Activated CD4-positive, CD25-positive, alpha-beta regulatory T cell (primary cell): Measurements from ENCODE around the gene SMYD3.

Experiments used
- DNase-seq, 4 experiments: peaks; one replicate each; lab custom pipeline; 2025; lab: John Stamatoyannopoulos, UW

Gene SMYD3

DNA sequence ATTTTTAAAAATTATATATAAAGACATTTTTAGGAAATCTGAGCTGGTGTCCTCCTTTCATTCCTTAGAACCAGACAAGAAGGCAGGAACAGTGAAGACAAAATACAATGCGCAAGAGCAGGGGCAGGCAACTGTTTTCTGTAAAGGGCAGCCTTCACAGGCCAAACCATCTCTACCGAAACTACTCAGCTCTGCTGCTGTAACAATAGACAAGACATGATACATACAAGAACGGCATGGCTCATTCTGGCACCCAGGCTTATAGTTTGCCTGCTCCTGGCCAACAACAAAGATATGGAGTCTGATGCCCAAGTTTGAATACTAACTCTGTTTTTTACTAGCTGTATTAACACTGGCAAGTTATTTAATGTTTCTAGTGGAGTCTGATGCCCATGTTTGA, 232.0 kb downstream of the SMYD3 start:
- no peak for DNase-seq

DNA sequence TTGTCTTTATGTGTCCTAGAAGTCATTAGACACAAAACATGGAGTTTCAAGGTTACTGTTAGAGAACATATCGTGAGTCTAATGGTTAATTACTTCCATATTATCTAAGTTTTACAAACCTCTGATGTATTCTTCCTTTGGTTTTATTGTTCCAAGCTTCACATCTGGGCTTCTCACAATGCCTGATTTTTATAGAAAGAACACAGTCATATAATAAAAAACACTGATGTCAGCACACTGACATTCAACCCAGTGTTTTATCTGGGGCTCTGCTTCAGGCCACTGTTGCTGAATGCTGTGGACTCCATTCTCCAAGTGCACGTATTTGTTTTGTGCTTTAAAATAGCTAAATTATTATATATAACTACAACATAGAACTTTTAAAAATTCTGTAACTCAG, 232.9 kb downstream of the SMYD3 start:
- DNase-seq: no peak

DNA sequence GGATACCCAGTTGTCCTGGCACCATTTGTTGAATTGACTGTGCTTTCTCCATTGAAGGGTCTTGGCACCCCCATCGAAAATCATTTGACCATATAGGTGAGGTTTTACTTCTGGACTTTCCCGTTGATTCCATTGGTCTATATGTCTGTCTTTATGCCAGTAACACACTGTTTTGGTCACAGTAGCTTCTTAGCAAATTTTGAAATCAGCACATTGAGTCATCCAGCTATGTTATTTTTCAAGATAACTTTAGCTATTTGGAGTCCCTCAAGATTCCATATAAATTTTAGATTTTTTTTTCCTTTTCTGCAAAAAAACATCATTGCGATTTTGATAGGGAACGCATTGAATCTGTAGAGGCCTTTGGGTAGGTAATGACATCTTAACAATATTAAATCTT, 235.6 kb downstream of the SMYD3 start:
- no peak for DNase-seq

DNA sequence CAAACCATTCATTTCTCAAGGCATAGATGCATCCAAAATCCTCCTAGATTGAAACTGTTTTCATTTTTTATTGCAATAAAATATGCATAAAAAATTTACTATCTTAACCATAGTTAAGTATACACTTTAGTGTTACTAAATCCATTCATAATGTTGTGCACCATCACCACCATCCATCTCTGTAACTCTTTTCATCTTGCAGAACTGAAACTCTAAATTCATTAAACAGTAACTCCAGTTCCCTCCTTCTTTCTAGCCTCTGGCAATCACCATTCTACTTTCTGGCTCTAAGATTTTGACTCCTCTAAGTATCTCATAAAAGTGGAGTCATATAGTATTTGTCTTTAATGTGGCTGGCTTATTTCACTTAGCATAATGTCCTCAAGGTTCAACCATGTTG, 236.8 kb downstream of the SMYD3 start:
- no peak for DNase-seq

DNA sequence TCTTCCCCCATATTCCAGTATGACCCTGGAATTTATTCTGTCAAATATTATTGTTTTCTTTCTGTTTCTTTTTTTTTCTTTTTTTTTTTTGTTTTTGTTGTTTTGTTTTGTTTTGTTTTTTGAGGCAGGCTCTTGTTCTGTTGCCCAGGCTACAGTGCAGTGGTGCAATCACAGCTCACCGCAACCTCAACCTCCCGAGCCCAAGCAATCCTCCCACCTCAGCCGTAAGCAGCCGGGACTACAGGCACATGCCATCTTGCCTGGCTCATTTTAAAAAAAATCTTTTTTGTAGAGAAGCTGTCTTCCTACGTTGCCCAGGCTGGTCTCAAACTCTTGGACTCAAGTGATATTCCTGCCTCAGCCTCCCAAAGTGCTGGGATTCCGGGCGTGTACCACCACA, 237.6 kb downstream of the SMYD3 start:
- DNase-seq: no peak

DNA sequence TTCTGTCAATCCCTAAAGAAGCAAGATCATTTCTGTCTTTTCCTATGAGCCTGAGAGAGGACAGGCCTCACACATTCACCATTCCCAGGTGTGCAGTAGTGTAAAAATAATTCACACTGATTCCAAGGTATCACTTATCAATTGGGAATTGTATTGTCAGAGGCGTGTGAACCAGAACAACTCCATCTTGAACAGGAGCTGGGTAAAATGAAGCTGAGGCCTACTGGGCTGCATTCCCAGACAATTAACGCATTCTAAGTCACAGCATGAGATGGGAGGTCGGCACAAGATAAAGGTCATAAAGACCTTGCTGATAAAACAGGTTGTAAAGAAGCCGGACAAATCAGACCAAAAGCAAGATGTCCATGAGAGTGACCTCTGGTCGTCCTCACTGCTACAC, 239.2 kb downstream of the SMYD3 start:
- DNase-seq: no peak

DNA sequence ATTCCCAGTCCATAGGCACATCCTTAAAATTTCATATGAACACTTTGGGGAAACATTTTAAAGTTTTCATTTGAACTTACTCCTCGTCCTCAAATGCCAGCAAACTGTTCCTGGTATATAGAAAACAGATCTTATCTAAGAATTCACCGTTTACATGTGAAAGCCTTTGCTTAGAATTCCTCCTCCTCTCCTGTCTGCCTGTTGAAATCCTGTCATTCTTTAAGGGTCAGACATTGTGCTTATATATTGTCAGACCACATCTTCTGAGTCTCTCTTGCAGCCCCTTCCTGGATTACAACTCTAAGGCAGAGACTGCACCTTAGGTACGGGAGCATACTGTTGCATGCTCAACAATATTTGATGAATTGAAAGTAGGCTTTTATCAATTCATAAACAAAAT, 239.7 kb downstream of the SMYD3 start:
- no peak for DNase-seq

DNA sequence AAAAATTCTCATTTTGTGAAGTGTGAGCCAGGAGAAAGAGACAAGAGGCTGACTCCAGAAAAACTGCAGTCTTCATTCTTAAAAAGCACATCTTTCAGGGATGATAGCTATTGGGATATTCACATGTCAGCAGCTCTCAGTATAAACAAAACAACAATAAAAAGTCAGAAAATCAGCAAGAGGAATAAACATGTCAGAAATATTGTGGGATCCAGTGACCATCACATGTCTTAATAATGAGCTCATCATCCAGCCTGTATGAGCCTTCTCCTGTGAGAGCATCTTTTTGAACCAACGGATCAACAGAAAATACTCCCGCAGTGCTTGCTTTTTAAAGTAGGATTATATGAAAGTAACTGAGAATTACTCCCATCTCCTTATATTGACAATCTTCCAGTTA, 241.6 kb downstream of the SMYD3 start:
- no peak for DNase-seq

DNA sequence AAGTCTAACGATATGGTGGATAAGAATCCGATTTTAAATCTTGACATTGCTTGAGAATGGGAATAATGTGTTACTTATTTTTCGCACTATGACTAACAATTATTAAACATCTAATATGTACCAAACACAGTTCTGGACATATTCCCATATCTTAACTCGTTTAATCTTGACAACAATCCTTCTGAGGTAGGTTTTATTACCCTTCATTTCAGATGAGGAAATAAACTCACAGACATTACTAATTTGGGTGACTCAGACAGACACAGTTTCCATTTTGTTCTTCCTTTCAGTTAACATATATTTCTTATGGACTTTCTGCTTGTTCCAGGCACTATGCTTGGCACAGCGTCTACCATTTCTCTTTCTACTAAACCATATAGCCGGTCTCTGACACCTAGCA, 244.8 kb downstream of the SMYD3 start:
- DNase-seq: no peak

DNA sequence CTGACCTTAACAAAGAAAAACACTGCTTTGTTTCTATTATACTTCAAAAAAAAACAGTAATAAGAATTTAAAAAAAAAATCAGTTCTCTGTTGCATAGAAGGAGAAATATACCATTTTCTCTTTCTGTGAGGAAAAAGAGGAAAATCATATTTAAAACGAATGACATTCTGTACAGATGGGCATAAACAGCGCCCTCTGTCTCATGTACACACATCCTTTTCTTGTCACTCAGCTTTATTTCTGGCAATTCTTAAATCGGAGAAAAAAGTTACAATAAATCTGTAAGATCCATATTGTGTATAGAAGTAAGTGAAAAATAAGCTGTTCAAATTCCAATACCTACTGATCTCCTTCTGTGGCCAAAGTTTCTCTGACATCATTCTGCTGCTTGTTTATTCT, 245.4 kb downstream of the SMYD3 start:
- DNase-seq: no peak

DNA sequence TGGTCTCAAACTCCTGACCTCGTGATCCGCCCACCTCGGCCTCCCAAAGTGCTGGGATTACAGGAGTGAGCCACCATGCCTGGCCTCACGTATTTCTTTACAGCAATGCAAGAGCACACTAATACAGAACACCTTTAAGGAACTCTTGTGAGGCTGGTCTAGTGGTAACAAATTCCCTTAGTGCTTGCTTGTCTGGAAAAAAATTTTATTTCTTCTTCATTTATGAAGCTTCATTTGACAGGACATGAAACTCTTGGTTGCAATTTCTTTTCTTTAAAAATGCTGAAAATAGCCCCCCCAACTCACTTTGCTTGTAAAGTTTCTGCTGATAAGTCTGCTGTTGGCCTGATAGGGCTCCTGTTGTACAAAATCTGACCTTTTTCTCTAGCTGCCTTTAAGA, 248.8 kb downstream of the SMYD3 start:
- no peak for DNase-seq

DNA sequence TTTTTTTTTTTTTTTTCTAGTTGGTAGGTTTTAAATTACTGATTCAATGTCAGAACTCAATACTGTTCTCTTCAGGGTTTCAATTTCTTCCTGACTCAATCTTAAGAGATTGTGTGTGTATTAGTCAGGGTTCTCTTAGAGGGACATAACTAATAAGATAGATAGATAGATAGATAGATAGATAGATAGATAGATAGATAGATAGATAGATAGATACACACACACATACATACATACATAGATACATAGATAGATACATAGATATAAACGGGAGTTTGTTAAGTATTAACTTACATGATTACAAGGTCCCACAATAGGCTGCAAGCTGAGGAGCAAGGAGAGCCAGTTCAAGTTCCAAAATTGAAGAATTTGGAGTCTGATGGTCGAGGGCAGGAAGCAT, 251.3 kb downstream of the SMYD3 start:
- DNase-seq: no peak

DNA sequence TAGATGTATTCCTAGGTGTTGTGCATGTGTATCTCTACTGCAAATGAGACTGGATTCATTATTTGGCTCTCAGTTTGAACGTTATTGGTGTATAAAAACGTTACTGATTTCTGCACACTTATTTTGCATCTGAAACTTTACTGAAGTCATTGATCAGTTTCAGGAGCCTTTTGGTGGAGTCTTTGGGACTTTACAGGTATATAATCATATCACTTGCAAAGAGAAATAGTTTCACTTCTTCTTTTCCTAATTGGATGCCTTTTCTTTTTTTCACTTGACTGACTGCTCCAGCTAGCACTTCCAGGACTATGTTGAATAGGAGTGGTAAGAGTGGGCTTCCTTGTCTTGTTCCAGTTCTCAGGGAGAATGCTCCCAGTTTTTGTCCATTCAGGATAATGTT, 252.2 kb downstream of the SMYD3 start:
- no peak for DNase-seq

DNA sequence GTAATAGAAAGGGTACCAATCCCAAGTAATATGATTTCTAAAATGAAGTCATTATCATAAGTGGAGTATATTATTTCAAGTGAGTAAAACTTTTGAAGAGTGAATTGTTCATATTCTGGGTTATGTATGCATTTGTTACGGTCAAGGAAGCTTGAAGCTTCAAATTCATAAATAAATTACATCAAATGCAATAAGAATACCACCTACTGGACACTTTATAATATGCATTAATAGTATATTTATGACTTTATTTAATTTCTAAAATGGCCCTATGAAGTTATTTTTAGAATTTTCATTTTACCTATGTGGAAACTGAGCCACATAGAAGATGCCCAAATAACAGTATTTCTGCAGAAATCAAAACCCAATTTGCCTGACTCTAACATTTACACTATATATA, 260.6 kb downstream of the SMYD3 start:
- no peak for DNase-seq

DNA sequence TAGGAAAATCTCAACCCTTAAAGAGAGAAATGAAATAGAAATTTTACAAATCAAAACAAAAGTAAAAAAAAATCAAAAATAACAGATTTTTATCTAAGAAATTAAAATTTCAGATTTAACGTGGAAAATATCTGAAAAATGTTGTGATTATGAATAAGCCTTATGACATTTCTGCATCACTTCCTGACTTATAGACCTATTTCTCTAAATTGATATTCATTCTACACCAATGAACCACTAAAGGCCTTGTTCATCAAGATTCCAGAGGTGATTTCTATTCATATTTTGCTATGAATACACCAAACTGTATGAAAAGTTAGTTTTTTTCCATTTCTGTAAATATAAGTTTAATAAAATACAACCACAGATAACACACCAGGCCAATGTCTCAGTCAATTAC, 261.5 kb downstream of the SMYD3 start:
- DNase-seq: no peak

DNA sequence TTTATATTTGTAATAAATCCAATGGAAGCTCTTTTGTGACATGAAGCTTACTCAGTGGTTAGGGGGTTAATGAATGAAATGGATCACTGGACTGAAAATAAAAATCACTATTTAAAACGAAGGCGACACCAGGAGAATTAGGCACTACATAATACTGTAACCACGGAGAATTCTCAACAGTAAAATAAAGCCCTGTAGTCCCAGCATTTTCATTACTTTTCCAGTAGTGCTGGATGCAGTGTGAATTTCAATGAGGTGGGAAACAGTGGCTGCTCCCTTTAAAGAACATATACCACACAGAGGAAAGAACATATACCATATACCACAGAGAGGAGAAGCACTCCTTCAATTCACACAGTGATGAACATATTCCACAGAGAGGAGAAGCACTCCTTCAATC, 275.0 kb downstream of the SMYD3 start:
- DNase-seq: no peak

DNA sequence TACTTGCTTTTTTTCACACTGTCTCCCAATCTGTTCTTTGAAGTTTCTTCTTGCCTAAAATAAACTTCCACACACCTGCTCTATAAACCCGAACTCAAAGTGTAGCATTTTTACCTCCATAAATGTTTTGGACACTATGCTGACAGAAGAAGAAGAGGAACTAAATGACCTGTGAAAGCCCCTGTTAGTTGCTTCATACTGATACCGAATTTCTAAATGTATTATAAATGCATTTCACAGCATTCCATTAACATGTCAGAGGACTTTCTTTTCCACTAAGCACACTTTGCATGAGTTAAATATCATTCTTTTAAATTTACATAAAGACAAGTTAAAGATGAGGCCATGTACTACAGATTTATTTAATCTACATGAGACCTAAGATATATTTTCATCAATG, 281.0 kb downstream of the SMYD3 start:
- no peak for DNase-seq

DNA sequence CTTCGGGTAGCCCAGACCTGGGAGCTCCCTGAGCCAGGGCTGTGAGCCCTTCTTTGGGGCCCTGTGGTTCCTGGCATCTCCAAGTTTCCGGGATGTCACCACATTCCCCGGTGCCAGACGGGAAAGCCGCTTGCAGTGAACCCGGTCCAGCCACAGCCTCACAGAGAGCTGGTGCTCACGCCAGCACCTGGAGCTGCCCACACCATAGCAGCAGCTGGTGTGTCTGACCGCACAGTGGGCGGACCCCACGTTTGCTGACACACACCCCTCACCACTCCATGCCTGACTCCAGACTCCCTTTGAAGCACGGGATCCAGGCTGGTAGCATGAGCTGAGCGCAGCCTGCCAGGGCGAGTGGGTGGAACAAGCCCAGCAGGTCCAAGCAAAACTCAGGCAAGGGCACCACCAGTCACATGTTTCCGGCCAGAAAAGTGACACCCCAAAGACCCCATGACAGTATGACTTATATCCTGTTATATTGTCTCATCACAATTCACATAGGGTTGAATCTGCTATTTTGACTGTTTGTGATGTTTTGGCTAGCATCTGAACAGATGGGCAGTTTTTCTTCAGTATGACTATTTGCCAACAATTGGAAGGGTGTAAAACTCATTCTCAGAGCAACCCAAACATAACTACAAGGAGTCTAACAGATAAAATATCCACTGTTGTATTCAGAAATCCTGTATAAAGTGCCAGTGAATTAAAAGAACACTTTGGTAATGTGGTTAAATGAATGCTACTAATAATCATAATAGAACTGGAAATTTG, 285.4 kb downstream of the SMYD3 start:
- no peak for DNase-seq

DNA sequence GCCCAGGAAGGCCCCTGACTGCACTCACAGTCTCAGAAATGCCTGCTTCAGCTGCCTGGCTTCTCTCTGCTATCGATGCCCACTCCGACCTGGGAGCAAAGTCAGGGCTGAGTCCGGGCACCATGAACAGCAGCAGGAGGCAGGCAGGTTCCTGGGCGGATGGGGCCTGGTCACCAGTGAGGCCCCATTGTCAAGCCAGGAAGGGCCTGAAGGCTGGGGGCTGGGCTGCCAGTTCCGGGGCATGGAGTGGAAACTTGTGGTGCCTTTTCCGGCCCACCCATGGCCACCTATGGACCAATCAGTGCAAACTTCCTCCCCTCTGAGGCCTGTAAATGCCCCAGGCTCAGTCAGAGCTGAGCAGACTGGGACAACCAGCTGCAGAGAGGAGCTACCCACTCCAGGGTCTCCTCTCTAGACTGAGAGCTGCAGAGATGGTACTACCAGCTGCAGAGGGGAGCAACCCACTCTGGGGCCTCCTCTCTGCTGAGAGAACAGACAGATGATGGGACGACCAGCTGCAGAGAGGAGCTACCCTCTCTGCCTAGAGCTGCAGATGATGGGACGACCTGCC, 286.5 kb downstream of the SMYD3 start:
- no peak for DNase-seq

DNA sequence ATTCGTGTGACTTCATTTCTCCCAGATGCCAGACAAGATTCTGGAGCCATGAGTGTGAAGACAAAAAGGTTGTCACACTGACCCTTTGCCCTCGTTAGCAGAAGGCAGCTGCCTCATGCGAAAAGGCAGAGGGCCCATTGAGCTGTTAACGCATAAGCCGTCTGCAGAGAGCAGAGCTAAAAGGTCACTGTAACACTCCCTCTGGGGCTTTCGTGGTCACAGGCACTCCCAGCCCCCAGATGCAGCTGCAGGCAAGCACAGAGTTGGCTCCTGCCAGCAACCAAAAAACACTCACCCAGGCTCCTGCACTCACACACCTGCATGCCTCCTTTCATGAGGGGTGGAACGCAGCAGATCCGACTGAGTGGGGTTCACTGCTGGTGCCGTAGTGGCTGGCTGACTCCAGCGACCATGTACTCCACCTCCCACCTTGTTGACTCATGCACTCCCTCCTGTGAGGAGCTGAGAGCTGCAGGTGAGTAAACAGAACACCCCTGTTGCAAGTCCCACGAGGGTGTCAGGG, 287.5 kb downstream of the SMYD3 start:
- no peak for DNase-seq

DNA sequence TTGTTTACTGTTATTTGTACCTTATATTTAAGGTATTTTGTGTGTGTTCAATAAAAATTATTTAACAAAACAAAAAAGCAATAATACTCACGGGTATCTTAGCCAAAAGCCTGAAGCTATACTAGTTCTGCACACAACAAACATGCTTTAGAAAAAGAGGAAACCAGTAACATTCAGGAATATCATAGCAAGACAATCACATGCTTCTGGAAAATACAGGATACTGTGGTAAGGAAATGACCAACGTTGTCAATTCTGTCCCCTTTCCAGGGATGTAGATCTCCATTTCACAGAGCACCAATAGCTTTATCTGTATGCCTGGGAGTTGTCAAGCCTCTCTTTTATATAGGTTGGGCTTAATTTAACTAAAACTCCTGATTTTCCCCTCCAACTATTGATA, 288.4 kb downstream of the SMYD3 start:
- DNase-seq: no peak

DNA sequence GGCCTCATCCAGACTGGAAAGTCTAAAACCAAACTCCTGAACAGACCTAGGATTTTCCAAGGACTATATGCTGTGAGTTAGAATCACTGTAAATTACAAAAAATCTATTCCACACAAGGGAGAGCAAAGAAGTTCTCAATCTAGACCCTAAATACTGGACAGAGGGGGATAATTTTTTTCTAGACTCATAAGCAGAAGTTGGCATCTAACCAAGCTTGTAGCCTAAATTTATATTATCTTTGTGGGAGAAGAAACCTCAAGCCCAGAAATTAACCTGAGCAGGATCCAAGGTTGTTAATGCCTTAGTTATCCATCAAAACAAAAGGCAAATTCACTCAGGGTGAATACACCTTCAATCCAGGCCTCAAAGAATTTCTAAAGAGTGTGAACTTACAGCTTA, 290.2 kb downstream of the SMYD3 start:
- no peak for DNase-seq

DNA sequence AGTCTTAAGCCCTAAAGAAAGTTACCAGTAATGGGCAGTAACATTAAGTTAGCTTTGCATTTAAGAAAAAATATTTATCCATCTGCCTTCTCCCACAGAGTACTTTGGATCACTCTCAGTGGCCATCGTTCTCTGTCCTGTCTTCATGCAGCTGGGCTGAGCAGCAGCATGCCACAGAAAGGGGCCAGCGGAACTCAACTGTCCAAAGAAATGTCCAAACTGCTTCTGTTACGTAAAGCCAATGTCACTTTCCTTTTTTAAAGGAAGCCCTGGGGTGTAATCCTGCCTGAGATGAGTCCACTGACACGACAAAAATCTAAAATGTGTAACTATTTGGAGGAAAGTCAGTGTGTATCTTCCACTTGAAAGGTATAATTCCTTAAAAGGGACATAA, 291.6 kb downstream of the SMYD3 start:
- no peak for DNase-seq
